KMS-11 (cell line): ENCODE measurements around the gene RALGPS1.

Experiments
- H2AFZ ChIP-seq: fragments of 200-600 bp; sonication (generic); 2 replicates; pipeline ENCODE4 v1.6.1; 2016; ENCODE audit warnings: antibody characterized with exemption, mixed run types, low read depth
- H3K27ac ChIP-seq: fragments of 200-600 bp; sonication (generic); 2 replicates; pipeline ENCODE4 v1.6.1; 2016; ENCODE audit warnings: mild to moderate bottlenecking, mixed run types
- H3K27me3 ChIP-seq: fragments of 200-600 bp; sonication (generic); 2 replicates; pipeline ENCODE4 v1.6.1; 2017; ENCODE audit warnings: mild to moderate bottlenecking, low read depth, mixed run types, moderate library complexity; ENCODE audit not compliant: insufficient read depth
- H3K36me3 ChIP-seq: fragments of 200-600 bp; sonication (generic); 2 replicates; pipeline ENCODE4 v1.6.1; 2017; ENCODE audit warnings: mild to moderate bottlenecking, mixed run types; ENCODE audit not compliant: insufficient read depth
- H3K4me1 ChIP-seq: fragments of 200-600 bp; sonication (generic); 2 replicates; pipeline ENCODE4 v1.6.1; 2016; ENCODE audit warnings: mild to moderate bottlenecking, low read depth, mixed run types; ENCODE audit not compliant: poor library complexity, severe bottlenecking
- H3K4me2 ChIP-seq: fragments of 200-600 bp; sonication (generic); 2 replicates; pipeline ENCODE4 v1.7.0; 2016; ENCODE audit warnings: mild to moderate bottlenecking, mixed run types
- H3K4me3 ChIP-seq: fragments of 200-600 bp; sonication (generic); IDR thresholded peaks from 2 replicates; pipeline ENCODE4 v1.6.1; 2017; ENCODE audit warnings: low read depth, low read length, mixed read lengths; ENCODE audit not compliant: insufficient read depth
- H3K79me2 ChIP-seq: fragments of 200-600 bp; sonication (generic); 2 replicates; pipeline ENCODE4 v1.6.1; 2016; ENCODE audit warnings: low read depth, mixed run types; ENCODE audit not compliant: insufficient read depth
- H3K9ac ChIP-seq: fragments of 200-600 bp; sonication (generic); 2 replicates; pipeline ENCODE4 v1.6.1; 2016; ENCODE audit warnings: mild to moderate bottlenecking, mixed run types
- H4K20me1 ChIP-seq: fragments of 200-600 bp; sonication (generic); 2 replicates; pipeline ENCODE4 v1.6.1; 2016; ENCODE audit warnings: mild to moderate bottlenecking, mixed run types; ENCODE audit not compliant: insufficient read depth
- TF ChIP-seq, protein P1 (sequence below): fragments of 200-600 bp; sonication (generic); conservative IDR thresholded peaks from 2 replicates; pipeline ENCODE4 v1.6.1; 2017; ENCODE audit warnings: low read depth, mild to moderate bottlenecking, antibody characterized with exemption, low read length, moderate library complexity, mixed read lengths

The RALGPS1 gene

DNA sequence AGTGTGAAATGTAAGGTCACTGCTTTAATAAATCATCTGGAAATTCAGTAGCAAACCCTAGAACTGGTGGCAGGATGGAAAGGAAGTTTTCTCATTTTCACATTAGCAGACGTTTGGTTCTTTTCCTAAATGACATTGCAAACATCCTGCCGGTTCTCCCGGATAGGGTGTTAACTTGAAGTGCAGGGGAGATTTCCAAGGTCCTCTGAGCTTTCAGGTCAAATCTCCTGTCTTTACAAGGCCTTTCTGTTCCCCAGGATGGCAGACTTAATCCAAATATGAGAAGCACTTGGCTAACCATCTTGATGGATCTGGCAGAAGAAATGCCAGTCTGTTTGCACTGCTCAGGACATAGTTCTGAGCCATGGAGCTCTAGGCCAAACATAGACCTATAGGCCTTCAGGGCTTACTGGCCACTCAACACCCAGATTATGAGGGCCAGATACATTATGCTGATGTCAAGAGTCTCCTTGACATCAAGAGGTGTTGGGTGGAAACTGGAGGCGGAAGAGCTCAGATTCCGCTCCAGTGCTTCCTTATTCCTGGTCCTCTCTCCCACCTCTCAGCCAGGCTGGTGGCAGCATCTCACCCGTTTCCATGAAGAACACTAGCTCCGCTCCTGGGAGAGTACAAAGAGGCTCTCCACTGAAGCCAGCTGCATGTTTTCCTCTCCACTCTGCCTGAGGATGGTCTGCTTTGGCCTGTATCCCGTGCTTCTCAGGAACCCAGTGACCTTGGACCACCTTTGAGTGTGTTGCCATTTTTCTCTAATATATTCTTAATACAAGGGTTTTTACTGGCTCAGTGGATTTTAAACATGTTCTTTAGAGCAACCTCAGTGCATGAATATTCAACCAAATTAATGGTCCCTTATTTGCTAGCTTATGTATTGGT, 61.0 kb downstream of the RALGPS1 start:
- Histone ChIP-seq H4K20me1 (no peaks in the 10 kb centered on the region), H3K27ac (no peak overlapping the region), H2AFZ (no peak overlapping the region), H3K4me2 (no peak overlapping the region), H3K4me3 (no peak overlapping the region), H3K36me3 (no peaks in the 10 kb centered on the region), H3K27me3 (no peaks in the 10 kb centered on the region), H3K9ac (no peak overlapping the region), H3K4me1 (peaks cover 19% of the 10 kb centered on the region), H3K79me2 (no peaks in the 10 kb centered on the region)
- TF ChIP-seq, protein P1, sequence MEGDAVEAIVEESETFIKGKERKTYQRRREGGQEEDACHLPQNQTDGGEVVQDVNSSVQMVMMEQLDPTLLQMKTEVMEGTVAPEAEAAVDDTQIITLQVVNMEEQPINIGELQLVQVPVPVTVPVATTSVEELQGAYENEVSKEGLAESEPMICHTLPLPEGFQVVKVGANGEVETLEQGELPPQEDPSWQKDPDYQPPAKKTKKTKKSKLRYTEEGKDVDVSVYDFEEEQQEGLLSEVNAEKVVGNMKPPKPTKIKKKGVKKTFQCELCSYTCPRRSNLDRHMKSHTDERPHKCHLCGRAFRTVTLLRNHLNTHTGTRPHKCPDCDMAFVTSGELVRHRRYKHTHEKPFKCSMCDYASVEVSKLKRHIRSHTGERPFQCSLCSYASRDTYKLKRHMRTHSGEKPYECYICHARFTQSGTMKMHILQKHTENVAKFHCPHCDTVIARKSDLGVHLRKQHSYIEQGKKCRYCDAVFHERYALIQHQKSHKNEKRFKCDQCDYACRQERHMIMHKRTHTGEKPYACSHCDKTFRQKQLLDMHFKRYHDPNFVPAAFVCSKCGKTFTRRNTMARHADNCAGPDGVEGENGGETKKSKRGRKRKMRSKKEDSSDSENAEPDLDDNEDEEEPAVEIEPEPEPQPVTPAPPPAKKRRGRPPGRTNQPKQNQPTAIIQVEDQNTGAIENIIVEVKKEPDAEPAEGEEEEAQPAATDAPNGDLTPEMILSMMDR: no peak

DNA sequence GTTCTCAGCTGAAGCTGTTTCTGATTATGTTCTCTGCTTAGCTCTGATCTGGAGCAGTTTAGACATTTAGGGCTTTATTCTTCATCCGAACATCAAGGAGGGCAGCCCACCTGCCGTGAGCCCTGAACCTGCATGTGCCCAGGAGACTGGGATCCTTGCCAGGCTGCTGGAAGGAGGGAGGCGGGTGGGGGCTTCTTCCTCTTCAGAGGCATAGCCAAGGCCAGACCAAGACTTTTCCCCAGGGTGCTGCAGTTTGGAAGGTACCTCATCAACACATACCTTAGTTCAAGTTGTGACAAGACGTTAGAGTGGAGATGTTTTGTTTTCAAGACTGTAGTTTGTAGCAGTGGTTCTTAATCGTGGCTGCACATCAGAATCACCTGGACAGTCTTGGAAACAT, 64.9 kb downstream of the RALGPS1 start:
- peaks cover 36% of the 10 kb centered on the region for H3K4me1 ChIP-seq
- no peaks in the 10 kb centered on the region for H3K36me3 ChIP-seq
- H3K27me3 ChIP-seq: no peaks in the 10 kb centered on the region
- no peak overlapping the region for H3K4me2 ChIP-seq
- no peak overlapping the region for H3K27ac ChIP-seq
- no peaks in the 10 kb centered on the region for H3K79me2 ChIP-seq
- TF ChIP-seq, protein P1: no peak
- no peaks in the 10 kb centered on the region for H4K20me1 ChIP-seq
- H3K9ac ChIP-seq: no peak overlapping the region
- no peak overlapping the region for H2AFZ ChIP-seq
- no peak overlapping the region for H3K4me3 ChIP-seq

GRCh38 chr9:126980231-126980630, 65.6 kb downstream of the RALGPS1 start:
- Histone ChIP-seq H3K79me2 (no peaks in the 10 kb centered on the region), H4K20me1 (no peaks in the 10 kb centered on the region), H3K4me1 (peaks cover 44% of the 10 kb centered on the region), H3K9ac (no peak overlapping the region), H3K4me3 (no peak overlapping the region), H2AFZ (no peak overlapping the region), H3K27me3 (no peaks in the 10 kb centered on the region), H3K36me3 (no peaks in the 10 kb centered on the region), H3K4me2 (0 out of 2 replicates have a peak overlapping the region, but pooled peaks have one; percentile 5), H3K27ac (no peak overlapping the region)
- TF ChIP-seq, protein P1: no peak

DNA sequence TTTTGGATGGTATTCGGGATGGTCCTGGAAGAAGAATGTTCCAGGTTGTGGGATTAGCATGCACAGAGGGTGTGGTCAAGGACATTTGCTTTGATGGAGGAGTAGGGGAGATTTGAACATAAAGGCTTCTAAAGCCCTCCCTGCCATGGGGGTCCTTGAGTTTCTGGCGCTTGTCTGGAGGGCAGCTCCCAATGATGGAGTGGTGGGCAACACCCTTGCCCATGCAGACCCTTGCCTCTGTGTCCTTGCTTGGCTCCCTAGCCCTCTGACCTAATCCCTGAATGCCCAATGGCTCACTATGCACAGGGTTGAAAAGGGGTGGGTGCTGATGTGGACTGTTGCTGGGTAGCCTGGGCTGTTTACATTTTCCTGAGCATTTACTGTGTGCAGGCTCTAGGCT, 66.6 kb downstream of the RALGPS1 start:
- H4K20me1 ChIP-seq: no peaks in the 10 kb centered on the region
- H3K9ac ChIP-seq: no peak overlapping the region
- H3K4me2 ChIP-seq: no peak overlapping the region
- H3K4me3 ChIP-seq: no peak overlapping the region
- no peaks in the 10 kb centered on the region for H3K36me3 ChIP-seq
- H3K79me2 ChIP-seq: no peaks in the 10 kb centered on the region
- H3K4me1 ChIP-seq: peaks cover 54% of the 10 kb centered on the region
- no peak overlapping the region for H3K27ac ChIP-seq
- H2AFZ ChIP-seq: no peak overlapping the region
- TF ChIP-seq, protein P1: no peak
- H3K27me3 ChIP-seq: no peaks in the 10 kb centered on the region
